HG03558 (cell line): ENCODE data around the gene VAV3.
"Not testable (repeated sequence)": the region's sequence is repeated elsewhere in the genome, so short reads cannot be mapped to it uniquely, and the experiment has no call there.

ENCODE experiments used
- ATAC-seq: cut with Tn5 transposase; IDR thresholded peaks from one replicate; pipeline ENCODE4 v1.9.1; 2021; ENCODE audit warnings: moderate number of reproducible peaks; ENCODE audit not compliant: unreplicated experiment; ENCODE audit errors: extremely low read depth

The VAV3 gene

GRCh38 chr1:107664982-107665925 is 299.7 kb downstream of the VAV3 start:
- ATAC-seq, result no peak

- no peak for ATAC-seq
Observed at GRCh38 chr1:107662971-107663370, 302.0 kb downstream of the VAV3 start.

- ATAC-seq, result no peak
Observed at GRCh38 chr1:107661158-107661557, 303.8 kb downstream of the VAV3 start.

GRCh38 chr1:107659961-107660360 is 305.0 kb downstream of the VAV3 start:
- no peak for ATAC-seq

GRCh38 chr1:107657356-107657755 is 307.6 kb downstream of the VAV3 start:
- ATAC-seq, result no peak

- ATAC-seq, result no peak
Observed at GRCh38 chr1:107653765-107654164, 311.2 kb downstream of the VAV3 start.

GRCh38 chr1:107653005-107653404 is 312.0 kb downstream of the VAV3 start:
- ATAC-seq, result no peak

- not testable (repeated sequence) for ATAC-seq
Observed at GRCh38 chr1:107650825-107651224, 314.2 kb downstream of the VAV3 start.

- no peak for ATAC-seq
Observed at GRCh38 chr1:107649023-107649422, 316.0 kb downstream of the VAV3 start.

GRCh38 chr1:107648071-107648470 is 316.9 kb downstream of the VAV3 start:
- no peak for ATAC-seq

- no peak for ATAC-seq
Observed at GRCh38 chr1:107647012-107647411, 318.0 kb downstream of the VAV3 start.

GRCh38 chr1:107643766-107644165 is 321.2 kb downstream of the VAV3 start:
- no peak for ATAC-seq

GRCh38 chr1:107640207-107640606 is 324.8 kb downstream of the VAV3 start:
- ATAC-seq, result no peak

- no peak for ATAC-seq
Observed at GRCh38 chr1:107637101-107637500, 327.9 kb downstream of the VAV3 start.

GRCh38 chr1:107633596-107633995 is 331.4 kb downstream of the VAV3 start:
- ATAC-seq, result no peak

GRCh38 chr1:107626073-107626796 is 338.7 kb downstream of the VAV3 start:
- no peak for ATAC-seq

- ATAC-seq, result no peak
Observed at GRCh38 chr1:107625405-107626029, 339.5 kb downstream of the VAV3 start.

- ATAC-seq, result no peak
Observed at GRCh38 chr1:107623431-107623830, 341.5 kb downstream of the VAV3 start.

GRCh38 chr1:107622966-107623365 is 342.0 kb downstream of the VAV3 start:
- ATAC-seq, result no peak

GRCh38 chr1:107622535-107622934 is 342.4 kb downstream of the VAV3 start:
- ATAC-seq, result no peak

GRCh38 chr1:107620753-107621152 is 344.2 kb downstream of the VAV3 start:
- ATAC-seq, result no peak
